IMR-90 (cell line): ENCODE results near the gene ZC3H12D. TPM values are rescaled to one million over a fixed set of nuclear protein-coding genes. Genes with fewer than 3 reads are reported as not detected.

Source experiments
- ATAC-seq: fragments of 200-7000 bp; cut with Tn5 transposase; 2 replicates; pipeline ENCODE4 v1.9.1; 2020; ENCODE audit warnings: low read depth, mild to moderate bottlenecking, moderate library complexity
- BruUV-seq: library from RNA; stranded (reverse); fragments of 400-500 nt; replicated peaks from 2 replicates; lab custom pipeline; 2021; lab: Mats Ljungman, UMichigan
- CTCF ChIA-PET: fragments of 300-600 bp; formaldehyde crosslinking; extraction: SDS; loops from one replicate; lab custom pipeline; 2021; ENCODE audit warnings: antibody characterized with exemption; lab: Yijun Ruan, JAX
- POLR2A ChIA-PET: fragments of 300-600 bp; sonication (Branson Sonifier 250); formaldehyde crosslinking; loops from one replicate; lab custom pipeline; 2022; ENCODE audit warnings: antibody characterized with exemption; ENCODE audit not compliant: unreplicated experiment; lab: Charles Lee
- DNase-seq: peaks from one replicate; pipeline ENCODE4 v3.0.0; 2013
- H2AFZ ChIP-seq: replicated peaks from 2 replicates; pipeline ENCODE3; 2013; ENCODE audit warnings: low read length, mild to moderate bottlenecking; ENCODE audit not compliant: poor library complexity
- H2AK5ac ChIP-seq: 2 replicates; pipeline ENCODE4 v1.6.1; 2013; ENCODE audit warnings: low read depth, low read length, inconsistent platforms
- H2AK9ac ChIP-seq: replicated peaks from 2 replicates; pipeline ENCODE3; 2013; ENCODE audit warnings: mild to moderate bottlenecking, low read depth, low read length, moderate library complexity; ENCODE audit not compliant: poor library complexity
- H2BK120ac ChIP-seq: 2 replicates; pipeline ENCODE4 v1.6.1; 2013; ENCODE audit warnings: low read depth, low read length, inconsistent platforms
- H2BK15ac ChIP-seq: 3 replicates; pipeline ENCODE4 v1.6.1; 2013; ENCODE audit warnings: low read depth, low read length, inconsistent platforms
- H2BK20ac ChIP-seq: 2 replicates; pipeline ENCODE4 v1.6.1; 2013; ENCODE audit warnings: low read depth, mild to moderate bottlenecking, inconsistent platforms, low read length, moderate library complexity
- H2BK5ac ChIP-seq: 2 replicates; pipeline ENCODE4 v1.6.1; 2013; ENCODE audit warnings: mild to moderate bottlenecking, low read depth, low read length, inconsistent platforms; ENCODE audit not compliant: poor library complexity, severe bottlenecking
- H3K14ac ChIP-seq: replicated peaks from 2 replicates; pipeline ENCODE4 v1.6.1; 2013; ENCODE audit warnings: low read depth, low read length, inconsistent platforms
- H3K18ac ChIP-seq: 2 replicates; pipeline ENCODE4 v1.6.1; 2013; ENCODE audit warnings: low read depth, low read length, control low read depth
- H3K23ac ChIP-seq: 2 replicates; pipeline ENCODE4 v1.6.1; 2013; ENCODE audit warnings: low read depth, low read length, inconsistent platforms
- H3K27ac ChIP-seq: 2 replicates; pipeline ENCODE4 v1.5.1; 2013; ENCODE audit warnings: mild to moderate bottlenecking, control low read depth, low read length; ENCODE audit not compliant: insufficient read depth
- H3K27me3 ChIP-seq: 2 replicates; pipeline ENCODE4 v1.6.1; 2013; ENCODE audit warnings: low read length; ENCODE audit not compliant: control insufficient read depth, insufficient read depth
- H3K36me3 ChIP-seq: 2 replicates; pipeline ENCODE4 v1.6.1; 2013; ENCODE audit warnings: low read length, mixed read lengths; ENCODE audit not compliant: control insufficient read depth, insufficient read depth
- H3K4ac ChIP-seq: 2 replicates; pipeline ENCODE4 v1.6.1; 2013; ENCODE audit warnings: low read depth, low read length, inconsistent platforms
- H3K4me1 ChIP-seq: 2 replicates; pipeline ENCODE4 v1.6.1; 2013; ENCODE audit warnings: low read length, mixed read lengths; ENCODE audit not compliant: control insufficient read depth, insufficient read depth
- H3K4me2 ChIP-seq: 2 replicates; pipeline ENCODE4 v1.6.1; 2013; ENCODE audit warnings: low read depth, mild to moderate bottlenecking, control low read depth, low read length, moderate library complexity
- H3K4me3 ChIP-seq: 2 replicates; pipeline ENCODE4 v1.5.1; 2013; ENCODE audit warnings: low read depth, mild to moderate bottlenecking, control low read depth, low read length, moderate library complexity; ENCODE audit not compliant: insufficient read depth
- H3K56ac ChIP-seq: 2 replicates; pipeline ENCODE4 v1.6.1; 2013; ENCODE audit warnings: low read length, inconsistent platforms; ENCODE audit not compliant: insufficient read depth; ENCODE audit errors: extremely low read depth
- H3K79me1 ChIP-seq, 2 experiments: 2 replicates each; pipeline ENCODE4 v1.6.1; 2013; ENCODE audit warnings: low read length in 2 of 2, inconsistent platforms in 1 of 2, low read depth in 1 of 2
- H3K9ac ChIP-seq: 2 replicates; pipeline ENCODE4 v1.6.1; 2013; ENCODE audit warnings: low read depth, low read length, control low read depth
- H3K9me1 ChIP-seq: 2 replicates; pipeline ENCODE4 v1.6.1; 2013; ENCODE audit warnings: low read length, inconsistent platforms; ENCODE audit not compliant: insufficient read depth
- H3K9me3 ChIP-seq: 2 replicates; pipeline ENCODE4 v1.6.1; 2013; ENCODE audit warnings: low read length; ENCODE audit not compliant: control insufficient read depth, insufficient read depth
- H4K20me1 ChIP-seq: 2 replicates; pipeline ENCODE4 v1.6.1; 2013; ENCODE audit warnings: low read length, inconsistent platforms; ENCODE audit not compliant: insufficient read depth
- H4K5ac ChIP-seq: 2 replicates; pipeline ENCODE4 v1.6.1; 2013; ENCODE audit warnings: mild to moderate bottlenecking, low read depth, low read length, control low read depth
- H4K8ac ChIP-seq, 2 experiments: 2 replicates each; pipeline ENCODE4 v1.6.1; 2013; ENCODE audit warnings: low read depth in 2 of 2, low read length in 2 of 2, control low read depth in 1 of 2, inconsistent platforms in 1 of 2
- H4K91ac ChIP-seq: 2 replicates; pipeline ENCODE4 v1.6.1; 2013; ENCODE audit warnings: low read depth, low read length, inconsistent platforms; ENCODE audit not compliant: insufficient read depth
- BHLHE40 ChIP-seq: fragments of 150-350 bp; IDR thresholded peaks from 2 replicates; pipeline ENCODE4 v1.6.1; 2016; ENCODE audit warnings: mild to moderate bottlenecking, low read depth, low read length
- CEBPB ChIP-seq: IDR thresholded peaks from 2 replicates; pipeline ENCODE4 v1.6.1; 2012; ENCODE audit warnings: low read depth, low read length, improper control_type of control experiment
- CHD1 ChIP-seq: IDR thresholded peaks from 2 replicates; pipeline ENCODE4 v1.6.1; 2012; ENCODE audit warnings: low read depth, low read length, improper control_type of control experiment
- CTCF ChIP-seq: conservative IDR thresholded peaks from 2 replicates; pipeline ENCODE4 v1.5.1; 2012; ENCODE audit warnings: mild to moderate bottlenecking, low read depth, low read length, improper control_type of control experiment
- ELK1 ChIP-seq: fragments of 150-350 bp; IDR thresholded peaks from 2 replicates; pipeline ENCODE4 v1.6.1; 2016; ENCODE audit warnings: low read depth, mild to moderate bottlenecking, low read length, moderate library complexity, borderline replicate concordance
- FOS ChIP-seq: fragments of 150-350 bp; IDR thresholded peaks from 2 replicates; pipeline ENCODE4 v1.6.1; 2016; ENCODE audit warnings: low read depth, low read length
- MAFK ChIP-seq: IDR thresholded peaks from 2 replicates; pipeline ENCODE4 v1.6.1; 2012; ENCODE audit warnings: low read depth, low read length, improper control_type of control experiment
- MAZ ChIP-seq: IDR thresholded peaks from 2 replicates; pipeline ENCODE4 v1.6.1; 2012; ENCODE audit warnings: low read depth, mild to moderate bottlenecking, low read length, improper control_type of control experiment, moderate library complexity, borderline replicate concordance
- MXI1 ChIP-seq: IDR thresholded peaks from 2 replicates; pipeline ENCODE4 v1.6.1; 2012; ENCODE audit warnings: low read depth, mild to moderate bottlenecking, low read length, moderate library complexity, borderline replicate concordance
- NFE2L2 ChIP-seq: fragments of 150-350 bp; IDR thresholded peaks from 2 replicates; pipeline ENCODE4 v1.6.1; 2016; ENCODE audit warnings: low read depth, mild to moderate bottlenecking, low read length
- POLR2A ChIP-seq: IDR thresholded peaks from 2 replicates; pipeline ENCODE4 v1.6.1; 2012; ENCODE audit warnings: mild to moderate bottlenecking, low read depth, low read length
- RAD21 ChIP-seq: IDR thresholded peaks from 2 replicates; pipeline ENCODE4 v1.6.1; 2012; ENCODE audit warnings: low read length, improper control_type of control experiment
- RCOR1 ChIP-seq: IDR thresholded peaks from 2 replicates; pipeline ENCODE4 v1.6.1; 2012; ENCODE audit warnings: mild to moderate bottlenecking, low read length, improper control_type of control experiment; ENCODE audit not compliant: insufficient replicate concordance
- RFX5 ChIP-seq: IDR thresholded peaks from 2 replicates; pipeline ENCODE4 v1.8.0; 2012; ENCODE audit warnings: low read depth, mild to moderate bottlenecking, low read length, moderate library complexity
- SMC3 ChIP-seq: fragments of 150-350 bp; IDR thresholded peaks from 2 replicates; pipeline ENCODE4 v1.6.1; 2016; ENCODE audit warnings: low read depth, mild to moderate bottlenecking, antibody characterized with exemption, low read length, moderate library complexity
- USF2 ChIP-seq: fragments of 150-350 bp; IDR thresholded peaks from 2 replicates; pipeline ENCODE4 v1.6.1; 2017; ENCODE audit warnings: mild to moderate bottlenecking, antibody characterized with exemption, low read length, low read depth
- WGBS, 2 experiments: methylation state at CpG; one replicate each; pipeline versions ENCODE4 v1.1.5 to v1.1.7; 2013; ENCODE audit warnings: missing lambda C conversion rate in 2 of 2; ENCODE audit not compliant: insufficient read length in 1 of 2; ENCODE audit errors: extremely low coverage in 2 of 2; 5-methylcytosine and 5-hydroxymethylcytosine counted together
- dilution Hi-C: fragments of 300-500 bp; cut with HindIII; formaldehyde crosslinking; loops from one replicate; pipeline ENCODE4 v1.14.3; 2018; ENCODE audit warnings: low sequenced_read_pairs; ENCODE audit not compliant: unreplicated experiment
- in situ Hi-C: fragments of 300-500 bp; cut with MboI; formaldehyde crosslinking; loops from 3 replicates; pipeline ENCODE4 v1.14.3; 2019; ENCODE audit warnings: low sequenced_read_pairs, inconsistent platforms, mixed read lengths
- intact Hi-C: fragments of 100-400 bp; cut with micrococcal nuclease; formaldehyde crosslinking; loops from 2 replicates; pipeline ENCODE4 v1.10.0; 2022
- polyA plus RNA-seq, 3 experiments: library from polyadenylated mRNA; depleted of rRNA; stranded (reverse); fragments of >200 nt; gene quantifications; 2 replicates each; pipeline ENCODE4 v1.2.3, GENCODE V29; 2012; ENCODE audit warnings: low replicate concordance in 1 of 3
- total RNA-seq: library from RNA; depleted of rRNA; stranded (reverse); fragments of >200 nt; gene quantifications from 2 replicates; pipeline ENCODE4 v1.2.3, GENCODE V29; 2012

Gene ZC3H12D
- total and polyA plus RNA-seq, 2 of the 4 experiments (the other 2 are of a cell fraction), result under 0.01 to 0.12 TPM

GRCh38 chr6:149508485-149508884, 23.7 kb upstream of the ZC3H12D start:
- no peak overlapping the region for H3K4ac ChIP-seq
- H3K79me1 ChIP-seq, result peaks cover 13 to 15% of the 10 kb centered on the region in 2 experiments
- no CpG with 5 or more reads among the region's 3 CpGs for WGBS, 2 experiments
- no peak overlapping the region for H3K14ac ChIP-seq
- no peak overlapping the region for H4K5ac ChIP-seq
- no peaks in the 10 kb centered on the region for H3K4me1 ChIP-seq
- no peaks in the 10 kb centered on the region for H3K9me3 ChIP-seq
- no peak overlapping the region for H3K18ac ChIP-seq
- no peak overlapping the region for H2AFZ ChIP-seq
- no peak overlapping the region for H3K23ac ChIP-seq
- 0 out of 2 replicates have a peak, but pooled peaks cover 6% of the 10 kb centered on the region for H3K36me3 ChIP-seq
- no peak overlapping the region for H3K9ac ChIP-seq
- no peak overlapping the region for H3K4me3 ChIP-seq
- no peak overlapping the region for H2BK20ac ChIP-seq
- H3K27me3 ChIP-seq, result no peaks in the 10 kb centered on the region
- H4K20me1 ChIP-seq, result no peaks in the 10 kb centered on the region; the same call in 1 of the 2 replicates
- H2AK5ac ChIP-seq, result no peak overlapping the region
- no peaks in the 10 kb centered on the region for H3K9me1 ChIP-seq
- H2AK9ac ChIP-seq, result no peak overlapping the region
- H2BK120ac ChIP-seq, result no peak overlapping the region
- no peak for TF ChIP-seq CTCF
- TF ChIP-seq RCOR1, result no peak
- no peak for TF ChIP-seq USF2
- TF ChIP-seq SMC3, result no peak
- no peak for TF ChIP-seq NFE2L2
- no peak for TF ChIP-seq RFX5
- no peak for TF ChIP-seq CHD1
- TF ChIP-seq CEBPB, result no peak
- TF ChIP-seq MAZ, result no peak
- no peak for TF ChIP-seq MAFK
- TF ChIP-seq RAD21, result no peak
- no peak for TF ChIP-seq FOS
- no peak for TF ChIP-seq ELK1
- TF ChIP-seq MXI1, result no peak
- TF ChIP-seq POLR2A, result no peak
- TF ChIP-seq BHLHE40, result no peak
- dilution Hi-C loops (no loop called here), in situ Hi-C loops (no loop called here), intact Hi-C loops (no loop called here)
- CTCF ChIA-PET, result interaction anchor here (1.3 kb wide), 1 partner anchor 9 kb away, joined by 6 read pairs; no protein-coding TSS in a partner anchor
- no peak overlapping the region for H3K4me2 ChIP-seq
- no peak overlapping the region for H2BK15ac ChIP-seq
- no peak overlapping the region for H4K8ac ChIP-seq
- H3K56ac ChIP-seq, result no peak overlapping the region
- no TSS peak for BruUV-seq
- DNase-seq (no peak), ATAC-seq (no peak)
- H4K91ac ChIP-seq, result no peak overlapping the region
- no peak overlapping the region for H3K27ac ChIP-seq
- no peak overlapping the region for H2BK5ac ChIP-seq
- POLR2A ChIA-PET, result interaction anchor here (0.6 kb wide), 2 partner anchors 551 to 1538 kb away, joined by 3 read pairs; no protein-coding TSS in a partner anchor
